CD4-positive, alpha-beta T cell treated with Interleukin-15 for 1 hour (primary cell): ENCODE results near the gene TNMD.

Experiments
- DNase-seq: peaks from one replicate; pipeline ENCODE4 v3.0.0-alpha.2; 2020

Gene TNMD

GRCh38 chrX:100645106-100645505 is 60.4 kb downstream of the TNMD start:
- DNase-seq, result no peak

GRCh38 chrX:100647095-100647494 is 62.4 kb downstream of the TNMD start:
- DNase-seq, result no peak

- DNase-seq, result no peak
Observed at GRCh38 chrX:100647739-100648138, 63.0 kb downstream of the TNMD start.

- DNase-seq, result no peak
Observed at GRCh38 chrX:100648458-100649417, 64.0 kb downstream of the TNMD start.
